ENCODE results near the gene SECISBP2.

Gene SECISBP2

DNA sequence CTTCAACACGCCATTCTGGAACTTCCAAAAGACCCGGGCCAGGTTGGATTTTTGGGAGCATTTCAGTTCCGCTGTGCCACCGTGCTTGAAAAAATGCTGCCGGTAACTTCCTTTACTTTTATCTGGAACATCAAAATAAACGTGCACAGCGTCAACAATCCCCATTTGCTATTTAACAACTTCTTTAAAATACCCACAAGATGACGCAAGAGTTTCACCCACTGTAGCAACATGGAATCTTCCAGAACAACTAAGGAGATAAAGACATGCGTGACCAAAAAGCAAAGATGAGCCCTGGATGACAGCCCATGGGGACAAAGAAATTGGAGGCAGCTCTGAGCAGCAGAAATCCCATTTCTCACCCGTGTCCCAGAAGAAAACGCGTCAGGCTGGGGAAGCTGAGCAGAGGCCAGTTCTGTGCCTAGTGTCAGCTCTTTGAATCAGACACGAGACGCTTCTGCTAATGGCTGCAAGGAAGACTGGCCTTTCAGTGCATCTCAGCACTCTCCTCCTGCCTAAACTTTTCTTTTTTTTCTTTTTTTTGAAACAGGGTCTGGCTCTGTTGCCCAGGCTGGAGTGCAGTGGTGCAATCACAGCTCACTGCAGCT, 61.3 kb downstream of the SECISBP2 start:
- no peaks in the 10 kb centered on the region for H3K27me3 ChIP-seq (ENCODE audit: control insufficient read depth, insufficient read depth, low read length)
- no peak overlapping the region for H3K4me3 ChIP-seq (ENCODE audit: low read length)
- no peaks in the 10 kb centered on the region for H3K4me1 ChIP-seq (ENCODE audit: control insufficient read depth, insufficient read depth, low read length)
- H3K9me3 ChIP-seq (replicated peaks; ENCODE audit: low read length) = no peaks in the 10 kb centered on the region
- no peak overlapping the region for H3K9ac ChIP-seq (ENCODE audit: low read depth, low read length)
- no peak overlapping the region for H3K4me2 ChIP-seq (ENCODE audit: low read length)
- H3K36me3 ChIP-seq (ENCODE audit: insufficient read depth, low read length) = no peaks in the 10 kb centered on the region

DNA sequence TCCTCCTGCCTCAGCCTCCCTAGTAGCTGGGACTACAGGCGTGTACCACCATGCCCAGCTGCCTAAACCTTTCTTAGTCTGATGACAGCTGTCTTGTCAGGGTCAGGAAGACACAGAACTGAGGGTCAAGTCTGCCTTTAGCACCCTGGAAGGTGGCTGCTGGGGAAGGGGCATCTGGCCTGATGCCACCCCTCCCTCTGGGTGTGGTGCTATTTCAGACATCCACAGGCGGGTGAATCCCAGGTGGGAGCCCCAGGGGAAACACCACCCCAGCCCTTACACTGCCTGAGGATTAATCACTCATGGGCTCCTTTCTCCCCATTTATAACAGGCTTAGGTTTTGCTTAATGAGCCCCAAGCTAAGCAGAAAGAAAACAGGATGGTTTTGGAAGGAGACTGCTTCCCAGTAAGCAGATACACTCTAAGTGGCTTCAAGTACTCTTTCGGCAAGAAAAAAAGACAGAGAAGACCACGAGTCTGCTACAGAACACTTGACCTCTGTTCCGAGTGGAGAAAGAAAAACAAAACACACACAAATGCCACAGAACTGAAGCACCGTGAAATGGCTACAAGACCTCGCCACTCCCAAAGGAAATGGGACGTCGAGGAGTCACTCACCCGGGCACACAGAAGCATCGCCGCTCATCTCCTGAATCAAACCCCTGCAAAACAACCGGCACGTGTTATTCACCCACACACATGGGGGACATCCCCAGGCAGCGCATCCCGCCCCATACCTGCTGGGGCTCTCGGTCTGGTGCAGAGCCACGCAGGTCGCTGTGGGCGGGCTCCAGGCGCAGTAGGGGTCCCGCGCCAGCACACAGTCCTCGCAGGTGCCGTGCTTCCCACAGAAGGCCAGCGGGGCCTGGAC, 62.4 kb downstream of the SECISBP2 start:
- Histone ChIP-seq H3K9ac (ENCODE audit: low read depth, low read length) (no peak overlapping the region), H3K4me1 (ENCODE audit: control insufficient read depth, insufficient read depth, low read length) (no peaks in the 10 kb centered on the region), H3K9me3 (replicated peaks; ENCODE audit: low read length) (no peaks in the 10 kb centered on the region), H3K4me2 (ENCODE audit: low read length) (no peak overlapping the region), H3K4me3 (ENCODE audit: low read length) (no peak overlapping the region), H3K36me3 (ENCODE audit: insufficient read depth, low read length) (no peaks in the 10 kb centered on the region), H3K27me3 (ENCODE audit: control insufficient read depth, insufficient read depth, low read length) (no peaks in the 10 kb centered on the region)

DNA sequence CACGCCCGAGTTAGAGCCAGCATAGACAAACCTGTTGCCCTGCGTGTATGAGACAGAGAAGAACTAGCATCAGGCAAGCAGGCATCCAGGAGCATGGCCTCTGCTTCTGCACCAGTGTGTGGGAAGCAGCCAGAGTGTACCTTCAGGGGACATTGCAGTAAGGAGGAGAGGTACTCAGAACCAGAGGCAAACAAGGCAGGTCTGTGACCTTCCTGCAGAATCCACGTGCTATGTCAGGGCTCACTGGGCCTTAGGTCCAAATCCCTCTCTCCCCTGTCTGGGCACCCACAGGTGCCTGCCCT, 63.0 kb downstream of the SECISBP2 start:
- no peaks in the 10 kb centered on the region for H3K4me1 ChIP-seq (ENCODE audit: control insufficient read depth, insufficient read depth, low read length)
- no peak overlapping the region for H3K9ac ChIP-seq (ENCODE audit: low read depth, low read length)
- no peaks in the 10 kb centered on the region for H3K27me3 ChIP-seq (ENCODE audit: control insufficient read depth, insufficient read depth, low read length)
- no peaks in the 10 kb centered on the region for H3K36me3 ChIP-seq (ENCODE audit: insufficient read depth, low read length)
- no peak overlapping the region for H3K4me2 ChIP-seq (ENCODE audit: low read length)
- H3K4me3 ChIP-seq (ENCODE audit: low read length) = no peak overlapping the region
- no peaks in the 10 kb centered on the region for H3K9me3 ChIP-seq (replicated peaks; ENCODE audit: low read length)

DNA sequence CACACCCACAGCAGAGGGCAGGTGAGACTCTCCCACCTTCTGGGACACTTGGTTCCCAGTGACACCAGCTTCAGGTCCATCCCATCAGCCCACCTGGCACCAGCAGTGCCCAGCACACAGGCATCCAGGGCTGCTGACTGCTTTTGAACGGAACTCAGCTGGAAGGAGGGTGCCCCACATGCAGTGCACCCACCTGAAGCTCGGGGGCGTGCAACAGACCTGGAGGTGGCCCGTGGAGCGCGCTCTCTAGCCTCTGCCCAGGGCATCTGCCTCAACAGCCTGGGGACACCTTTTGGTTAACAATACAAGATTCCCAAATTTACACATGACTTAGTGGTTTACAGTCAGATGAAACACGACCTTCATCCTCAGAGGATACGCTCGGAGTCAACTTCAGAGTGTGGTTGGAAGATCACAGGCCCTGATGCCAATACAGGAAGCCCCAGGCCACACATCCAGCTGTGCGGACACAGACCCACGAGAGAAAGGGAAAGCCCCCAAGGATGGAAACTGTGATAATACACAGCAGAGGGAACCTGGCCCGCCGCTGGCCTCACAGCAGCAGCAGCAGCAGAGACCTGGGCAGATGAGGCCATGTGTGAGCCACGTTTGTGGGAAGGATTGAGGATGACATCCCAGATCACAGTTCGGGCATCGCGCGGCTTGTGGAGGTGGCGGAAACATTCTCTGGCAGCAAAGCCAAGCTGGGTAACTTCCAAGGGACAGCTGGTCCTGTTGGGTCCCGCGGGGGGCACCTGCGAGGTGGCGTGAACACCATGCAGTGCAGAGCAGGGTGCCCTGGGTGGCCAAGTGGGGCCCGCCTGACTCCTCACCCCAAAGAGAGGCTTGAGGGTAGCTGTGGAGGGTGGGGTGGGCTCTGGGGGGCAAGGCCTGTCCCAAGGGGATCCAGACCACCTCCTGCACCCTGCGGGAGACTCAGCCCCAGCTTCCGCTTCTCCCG, 64.0 kb downstream of the SECISBP2 start:
- Histone ChIP-seq H3K9me3 (replicated peaks; ENCODE audit: low read length) (no peaks in the 10 kb centered on the region), H3K36me3 (ENCODE audit: insufficient read depth, low read length) (no peaks in the 10 kb centered on the region), H3K4me1 (ENCODE audit: control insufficient read depth, insufficient read depth, low read length) (no peaks in the 10 kb centered on the region), H3K9ac (ENCODE audit: low read depth, low read length) (no peak overlapping the region), H3K4me3 (ENCODE audit: low read length) (no peak overlapping the region), H3K4me2 (ENCODE audit: low read length) (no peak overlapping the region), H3K27me3 (ENCODE audit: control insufficient read depth, insufficient read depth, low read length) (no peaks in the 10 kb centered on the region)

DNA sequence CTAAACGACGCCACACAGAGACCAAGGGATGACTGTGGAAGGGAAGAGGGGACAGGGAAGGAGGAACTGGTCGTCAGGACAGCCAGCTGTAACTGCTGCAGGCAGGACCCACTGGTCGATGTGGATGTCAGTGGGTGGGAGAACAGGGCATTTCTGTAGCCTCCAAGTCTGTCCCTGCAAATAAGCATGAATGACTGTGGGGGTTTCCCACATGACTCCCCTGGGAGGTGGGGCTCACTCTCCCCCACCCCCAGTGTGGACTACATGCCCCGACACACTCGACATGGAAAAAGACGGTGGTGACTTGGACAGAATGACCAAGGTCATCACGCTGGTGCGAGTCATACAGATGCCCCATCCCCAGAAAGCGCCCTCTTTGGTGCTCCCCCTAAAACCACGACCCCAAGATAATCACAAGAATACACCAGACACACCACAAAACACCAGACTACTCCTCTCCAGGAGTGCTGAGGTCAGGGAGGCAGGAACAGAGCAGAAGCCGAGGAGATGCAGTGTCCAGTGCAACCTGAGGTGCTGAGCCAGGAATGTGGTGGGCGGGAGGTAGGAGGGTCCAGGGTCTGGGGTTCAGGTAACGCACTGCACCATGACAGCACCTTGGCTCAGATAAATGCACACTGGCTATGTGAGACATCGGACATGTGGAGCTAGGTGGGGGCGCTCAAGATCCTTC, 64.9 kb downstream of the SECISBP2 start:
- no peaks in the 10 kb centered on the region for H3K36me3 ChIP-seq (ENCODE audit: insufficient read depth, low read length)
- no peaks in the 10 kb centered on the region for H3K9me3 ChIP-seq (replicated peaks; ENCODE audit: low read length)
- no peak overlapping the region for H3K4me2 ChIP-seq (ENCODE audit: low read length)
- no peak overlapping the region for H3K9ac ChIP-seq (ENCODE audit: low read depth, low read length)
- H3K4me1 ChIP-seq (ENCODE audit: control insufficient read depth, insufficient read depth, low read length) = no peaks in the 10 kb centered on the region
- H3K27me3 ChIP-seq (ENCODE audit: control insufficient read depth, insufficient read depth, low read length) = no peaks in the 10 kb centered on the region
- no peak overlapping the region for H3K4me3 ChIP-seq (ENCODE audit: low read length)

DNA sequence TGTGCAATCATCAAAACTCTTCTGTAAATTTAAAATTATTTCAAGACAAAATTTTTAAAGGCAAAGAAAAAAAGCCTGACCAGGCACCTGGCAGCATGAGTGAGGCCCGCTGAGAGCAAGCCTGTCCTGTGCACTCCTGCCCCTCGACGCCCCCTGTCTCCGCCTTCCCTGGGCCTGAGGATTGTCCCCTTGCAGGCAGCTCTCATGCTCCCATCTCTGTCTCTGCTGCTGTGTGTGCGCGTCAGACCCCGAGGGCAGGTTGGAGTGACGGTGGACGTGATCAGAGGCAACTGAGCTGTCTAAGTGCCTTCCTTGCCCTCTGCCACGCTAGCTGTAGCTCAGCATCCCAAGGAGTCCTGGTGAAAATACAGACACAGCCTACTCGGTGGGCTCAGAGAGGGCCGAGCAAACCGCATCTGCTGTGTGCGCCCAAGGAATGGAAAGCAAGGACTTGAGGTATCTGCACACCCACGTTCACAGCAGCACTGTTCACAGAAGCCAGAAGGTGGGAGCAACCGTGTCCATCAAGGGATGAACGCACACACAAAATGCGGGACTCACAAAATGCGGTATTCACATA, 65.5 kb downstream of the SECISBP2 start:
- Histone ChIP-seq H3K4me2 (ENCODE audit: low read length) (no peak overlapping the region), H3K4me1 (ENCODE audit: control insufficient read depth, insufficient read depth, low read length) (no peaks in the 10 kb centered on the region), H3K36me3 (ENCODE audit: insufficient read depth, low read length) (no peaks in the 10 kb centered on the region), H3K9me3 (replicated peaks; ENCODE audit: low read length) (no peaks in the 10 kb centered on the region), H3K4me3 (ENCODE audit: low read length) (no peak overlapping the region), H3K27me3 (ENCODE audit: control insufficient read depth, insufficient read depth, low read length) (no peaks in the 10 kb centered on the region), H3K9ac (ENCODE audit: low read depth, low read length) (no peak overlapping the region)

DNA sequence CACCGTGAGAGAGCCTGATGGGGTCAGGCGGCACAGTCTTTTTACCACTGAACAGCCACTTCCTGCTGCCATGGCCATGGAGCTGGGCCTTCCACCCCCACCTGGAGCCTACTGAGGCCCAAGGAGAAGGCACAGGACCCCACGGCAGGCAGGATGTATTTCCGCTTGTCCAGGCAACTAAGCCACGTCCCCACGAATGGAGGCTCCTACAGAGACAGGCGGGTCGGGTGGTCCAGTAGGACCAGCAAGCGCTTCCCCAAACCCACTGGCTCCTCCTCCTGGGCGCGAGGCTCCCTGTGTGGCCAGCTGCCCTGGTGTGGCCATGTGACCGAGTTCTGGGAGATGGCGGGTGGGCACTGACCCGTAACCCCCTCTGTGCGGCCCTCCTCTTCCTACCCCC, 66.5 kb downstream of the SECISBP2 start:
- H3K36me3 ChIP-seq (ENCODE audit: insufficient read depth, low read length) = no peaks in the 10 kb centered on the region

DNA sequence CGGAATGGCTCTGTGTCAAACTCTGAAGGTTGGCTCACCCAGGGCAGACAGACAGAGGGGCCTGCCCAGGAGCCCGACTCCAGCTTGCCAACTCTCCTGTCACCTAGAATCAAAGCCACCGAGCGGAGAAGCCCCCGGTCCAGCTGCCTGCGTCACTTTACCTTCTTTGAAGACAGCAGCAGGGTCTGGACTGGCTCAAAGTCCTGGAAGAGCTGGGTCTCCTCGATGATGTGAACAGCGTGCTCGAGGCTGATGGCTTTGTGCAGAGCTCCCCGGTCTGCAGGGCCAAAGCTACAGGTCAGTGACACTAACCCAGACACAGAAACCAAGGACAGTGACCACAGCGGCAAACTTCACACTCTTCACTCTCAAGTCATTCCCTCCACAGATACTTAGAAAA, 67.9 kb downstream of the SECISBP2 start:
- no peak overlapping the region for H3K4me3 ChIP-seq (ENCODE audit: low read length)
- H3K9me3 ChIP-seq (replicated peaks; ENCODE audit: low read length) = no peaks in the 10 kb centered on the region
- H3K27me3 ChIP-seq (ENCODE audit: control insufficient read depth, insufficient read depth, low read length) = no peaks in the 10 kb centered on the region
- no peaks in the 10 kb centered on the region for H3K36me3 ChIP-seq (ENCODE audit: insufficient read depth, low read length)
- no peak overlapping the region for H3K9ac ChIP-seq (ENCODE audit: low read depth, low read length)
- H3K4me1 ChIP-seq (ENCODE audit: control insufficient read depth, insufficient read depth, low read length) = no peaks in the 10 kb centered on the region
- H3K4me2 ChIP-seq (ENCODE audit: low read length) = no peak overlapping the region

More for the DNA sequence above, 66.5 kb downstream of the SECISBP2 start:
- Histone ChIP-seq H3K4me2 (ENCODE audit: low read length) (no peak overlapping the region), H3K9me3 (replicated peaks; ENCODE audit: low read length) (no peaks in the 10 kb centered on the region), H3K4me1 (ENCODE audit: control insufficient read depth, insufficient read depth, low read length) (no peaks in the 10 kb centered on the region), H3K9ac (ENCODE audit: low read depth, low read length) (no peak overlapping the region), H3K27me3 (ENCODE audit: control insufficient read depth, insufficient read depth, low read length) (no peaks in the 10 kb centered on the region), H3K4me3 (ENCODE audit: low read length) (no peak overlapping the region)

DNA sequence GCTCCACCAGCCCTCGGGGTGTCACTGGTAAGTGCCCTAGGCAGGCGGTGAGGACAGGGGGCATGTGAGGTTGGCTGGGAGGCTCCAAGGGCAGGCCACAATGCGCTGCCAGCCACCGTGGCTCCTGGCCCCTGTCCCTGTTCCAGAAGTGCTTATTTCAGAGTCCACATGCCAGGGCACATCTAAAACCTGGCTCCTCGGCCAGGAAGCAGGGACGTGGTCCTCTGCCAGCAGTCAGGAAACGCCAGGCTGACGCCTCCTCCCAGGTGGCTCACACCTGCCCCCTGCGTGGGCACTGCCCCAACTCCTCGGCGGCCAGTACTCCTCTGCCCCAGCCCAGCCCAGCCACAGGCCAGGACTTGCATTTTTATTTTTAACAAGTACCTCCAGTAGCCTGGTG, 68.5 kb downstream of the SECISBP2 start:
- H3K4me3 ChIP-seq (ENCODE audit: low read length) = no peak overlapping the region
- no peaks in the 10 kb centered on the region for H3K27me3 ChIP-seq (ENCODE audit: control insufficient read depth, insufficient read depth, low read length)
- no peaks in the 10 kb centered on the region for H3K4me1 ChIP-seq (ENCODE audit: control insufficient read depth, insufficient read depth, low read length)
- H3K9me3 ChIP-seq (replicated peaks; ENCODE audit: low read length) = no peaks in the 10 kb centered on the region
- H3K4me2 ChIP-seq (ENCODE audit: low read length) = no peak overlapping the region
- no peak overlapping the region for H3K9ac ChIP-seq (ENCODE audit: low read depth, low read length)
- H3K36me3 ChIP-seq (ENCODE audit: insufficient read depth, low read length) = no peaks in the 10 kb centered on the region

DNA sequence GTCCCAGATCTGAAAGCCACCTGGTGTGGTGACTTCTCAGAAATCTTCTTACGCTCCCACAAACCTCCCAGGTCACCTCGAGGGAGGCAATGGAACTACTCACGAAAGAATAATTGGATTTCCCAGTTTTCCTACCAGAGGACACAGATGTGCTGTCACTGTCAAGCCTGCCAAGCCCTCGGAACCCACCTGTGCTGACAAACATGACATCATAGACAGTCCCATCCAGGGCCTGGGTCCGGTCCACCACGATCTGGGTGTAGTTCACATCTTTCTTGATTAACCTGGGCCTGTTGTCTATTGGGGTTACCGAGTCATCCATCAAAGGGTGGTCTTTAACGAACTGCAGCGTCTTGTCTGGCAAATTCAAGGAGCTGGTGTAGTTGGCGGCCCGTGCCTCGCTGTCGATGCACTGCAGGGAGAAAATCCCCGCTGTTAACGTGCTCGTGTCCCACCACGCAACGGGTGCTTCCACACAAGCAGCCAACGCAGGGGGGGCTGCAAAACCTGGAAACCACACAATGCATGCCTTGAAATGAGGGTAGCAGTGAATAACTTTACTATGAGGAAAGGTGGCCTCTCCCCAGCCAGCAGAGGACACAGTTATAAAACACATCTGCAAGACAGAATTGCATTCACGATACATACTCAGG, 69.0 kb downstream of the SECISBP2 start:
- no peaks in the 10 kb centered on the region for H3K36me3 ChIP-seq (ENCODE audit: insufficient read depth, low read length)
- no peak overlapping the region for H3K4me3 ChIP-seq (ENCODE audit: low read length)
- no peaks in the 10 kb centered on the region for H3K4me1 ChIP-seq (ENCODE audit: control insufficient read depth, insufficient read depth, low read length)
- no peaks in the 10 kb centered on the region for H3K9me3 ChIP-seq (replicated peaks; ENCODE audit: low read length)
- H3K4me2 ChIP-seq (ENCODE audit: low read length) = no peak overlapping the region
- no peak overlapping the region for H3K9ac ChIP-seq (ENCODE audit: low read depth, low read length)
- H3K27me3 ChIP-seq (ENCODE audit: control insufficient read depth, insufficient read depth, low read length) = no peaks in the 10 kb centered on the region
